ENCODE measurements around the gene HAUS1.

The HAUS1 gene

GRCh38 chr18:46173393-46174341, 69.5 kb downstream of the HAUS1 start:
- Histone ChIP-seq H3K9me3 (ENCODE audit: control insufficient read depth in 1 of 2, low read length in 2 of 2) (no peaks in the 10 kb centered on the region), H3K27ac (ENCODE audit: low read length) (peak overlapping the region; percentile 77), H3K36me3 (ENCODE audit: control insufficient read depth in 1 of 2, insufficient read depth in 2 of 2, low read length in 2 of 2) (no peaks in the 10 kb centered on the region), H3K4me3 (ENCODE audit: low read depth in 1 of 2, low read length in 2 of 2) (peak overlapping the region; percentile 91 to 97), H3K4me1 (ENCODE audit: control insufficient read depth in 1 of 2, insufficient read depth in 2 of 2, low read length in 2 of 2) (peaks cover 11 to 17% of the 10 kb centered on the region in 2 donors), H3K27me3 (ENCODE audit: low read depth, low read length) (no peaks in the 10 kb centered on the region)

DNA sequence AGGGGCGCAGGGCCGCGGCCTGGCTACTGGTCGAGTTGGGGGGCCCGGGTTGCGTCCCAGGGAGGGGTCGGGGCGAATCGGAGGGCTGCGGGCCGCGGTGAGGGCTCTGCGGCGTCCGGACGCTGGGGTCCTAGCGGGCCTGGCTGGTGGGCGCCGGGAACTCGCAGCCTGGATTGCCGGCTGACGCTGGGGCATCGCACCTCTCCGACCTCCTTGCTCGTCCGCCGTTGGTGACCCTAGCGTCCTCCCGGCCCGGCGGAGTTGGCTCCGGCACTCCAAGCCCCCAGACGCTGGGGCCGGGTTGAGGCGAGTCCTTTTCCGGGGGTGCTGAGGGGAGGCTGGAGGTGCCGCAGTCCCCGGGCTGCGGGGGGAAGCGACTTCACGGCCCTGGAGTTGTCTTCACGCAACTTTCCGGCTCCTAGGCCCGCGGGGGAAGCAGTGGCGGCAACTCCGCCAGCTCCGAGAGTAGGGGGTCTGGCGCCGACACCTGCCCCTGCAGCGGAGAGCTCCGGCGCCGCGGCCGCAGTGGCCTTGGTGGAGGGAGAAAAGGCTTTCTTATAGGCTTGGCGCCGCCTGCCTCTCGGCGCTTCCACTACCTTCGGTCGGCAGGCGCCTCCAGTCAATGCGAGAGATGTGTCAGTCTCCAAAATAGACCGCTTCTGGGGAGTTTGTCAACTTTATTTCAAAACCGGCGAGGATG, 70.3 kb downstream of the HAUS1 start:
- Histone ChIP-seq H3K4me3 (ENCODE audit: low read depth in 1 of 2, low read length in 2 of 2) (peak overlapping the region; percentile 91 to 97), H3K27ac (ENCODE audit: low read length) (peak overlapping the region; percentile 67), H3K27me3 (ENCODE audit: low read depth, low read length) (no peaks in the 10 kb centered on the region), H3K4me1 (ENCODE audit: control insufficient read depth in 1 of 2, insufficient read depth in 2 of 2, low read length in 2 of 2) (peaks cover 11 to 17% of the 10 kb centered on the region in 2 donors), H3K36me3 (ENCODE audit: control insufficient read depth in 1 of 2, insufficient read depth in 2 of 2, low read length in 2 of 2) (no peaks in the 10 kb centered on the region), H3K9me3 (ENCODE audit: control insufficient read depth in 1 of 2, low read length in 2 of 2) (no peaks in the 10 kb centered on the region)

DNA sequence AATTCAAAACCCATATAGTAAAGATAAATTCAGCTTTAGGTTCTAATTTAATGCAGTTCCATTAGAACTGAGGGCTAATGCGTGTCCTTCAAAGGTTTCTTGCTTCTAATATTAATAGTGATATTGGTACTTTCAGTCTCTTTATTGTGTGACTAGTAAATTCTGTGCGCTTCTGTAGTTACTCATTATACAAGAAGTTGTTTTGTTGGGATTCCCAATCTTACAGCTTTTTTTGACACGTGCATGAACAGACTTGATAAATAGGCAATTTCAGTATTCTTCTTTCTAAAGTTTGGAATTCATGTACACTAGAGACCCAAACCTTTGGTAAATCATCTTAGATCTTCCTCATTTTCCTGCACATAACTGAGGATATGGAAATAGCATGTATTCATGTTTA, 71.8 kb downstream of the HAUS1 start:
- H3K4me1 ChIP-seq (ENCODE audit: control insufficient read depth in 1 of 2, insufficient read depth in 2 of 2, low read length in 2 of 2) = peaks cover 11 to 17% of the 10 kb centered on the region in 2 donors
- peak overlapping the region in 1 of 2 donors; percentile 97 for H3K4me3 ChIP-seq (ENCODE audit: low read depth in 1 of 2, low read length in 2 of 2)
- no peak overlapping the region for H3K27ac ChIP-seq (ENCODE audit: low read length)
- H3K9me3 ChIP-seq (ENCODE audit: control insufficient read depth in 1 of 2, low read length in 2 of 2) = no peaks in the 10 kb centered on the region
- no peaks in the 10 kb centered on the region for H3K36me3 ChIP-seq (ENCODE audit: control insufficient read depth in 1 of 2, insufficient read depth in 2 of 2, low read length in 2 of 2)
- H3K27me3 ChIP-seq (ENCODE audit: low read depth, low read length) = no peaks in the 10 kb centered on the region
